ENCODE data around the gene HOMER2. TPM values are rescaled to one million over a fixed set of nuclear protein-coding genes. Genes with fewer than 3 reads are reported as not detected.

The HOMER2 gene
- total RNA-seq, 1 experiment from 2014 or later, result 40.4 TPM

DNA sequence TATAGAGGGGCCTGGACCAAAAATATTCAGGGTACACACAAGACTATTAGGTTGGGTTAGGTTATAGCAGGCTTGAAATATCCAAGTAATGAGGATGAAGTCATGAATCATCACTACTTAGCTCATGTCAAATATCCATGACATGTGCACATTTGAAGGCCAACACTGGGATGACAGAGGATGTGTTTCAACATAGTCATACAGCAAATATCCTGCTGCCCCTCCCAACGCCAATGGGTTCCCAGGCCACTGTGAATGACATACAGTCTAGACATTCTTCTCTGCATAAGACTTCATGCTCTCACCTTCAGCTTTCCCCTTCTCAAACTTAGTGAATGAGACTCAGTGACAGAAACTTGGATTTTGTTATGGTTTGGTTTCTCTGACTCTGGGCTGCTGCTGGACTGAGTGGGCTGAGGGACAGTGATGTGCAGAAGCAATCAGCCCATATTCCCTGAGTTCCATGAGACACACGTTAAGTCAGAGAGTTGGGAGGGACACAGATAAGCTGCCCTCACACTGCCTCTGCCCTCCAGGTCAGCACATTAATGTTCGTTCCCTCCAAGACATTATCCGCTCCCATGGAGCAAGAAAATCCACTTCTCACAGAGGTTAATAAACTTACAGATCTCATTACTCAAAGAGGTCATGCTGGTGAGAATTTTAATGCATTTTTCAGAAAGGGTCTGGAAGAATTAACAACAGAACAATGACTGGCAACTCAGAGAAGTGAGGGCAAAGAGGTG, 15.4 kb downstream of the HOMER2 start:
- DNase-seq (ENCODE audit: low spot score), result no peak
- in situ Hi-C loops (cut with HindIII; ENCODE audit: low sequenced_read_pairs), result no loop called here

DNA sequence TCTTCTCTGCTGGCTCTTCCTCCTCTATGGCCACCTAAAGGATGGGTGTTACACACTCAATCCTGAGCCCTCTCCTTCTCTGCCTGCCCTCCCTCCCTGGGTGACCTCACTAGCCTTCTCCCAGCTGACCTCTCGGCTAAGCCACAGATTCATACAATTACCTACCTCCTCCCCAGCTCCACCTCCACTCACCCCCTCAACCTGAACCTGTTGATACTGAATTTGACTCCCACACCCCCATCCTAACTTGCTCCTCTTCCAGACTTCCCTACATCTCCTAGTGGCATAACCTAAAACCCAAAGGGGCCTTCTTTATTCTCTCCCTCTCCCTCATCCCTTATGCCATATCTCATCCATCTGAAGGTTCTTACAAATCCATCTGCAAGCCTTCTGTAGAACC, 17.1 kb downstream of the HOMER2 start:
- in situ Hi-C loops (cut with HindIII; ENCODE audit: low sequenced_read_pairs), result no loop called here

GRCh38 chr15:82934100-82934880, 18.2 kb downstream of the HOMER2 start:
- in situ Hi-C loops (cut with HindIII; ENCODE audit: low sequenced_read_pairs), result no loop called here

More for the DNA sequence above, 17.1 kb downstream of the HOMER2 start:
- no peak for DNase-seq (ENCODE audit: low spot score)

GRCh38 chr15:82933576-82933975, 18.9 kb downstream of the HOMER2 start:
- DNase-seq (ENCODE audit: low spot score), result no peak
- in situ Hi-C loops (cut with HindIII; ENCODE audit: low sequenced_read_pairs), result no loop called here

More at GRCh38 chr15:82934100-82934880, 18.2 kb downstream of the HOMER2 start:
- no peak for DNase-seq (ENCODE audit: low spot score)

DNA sequence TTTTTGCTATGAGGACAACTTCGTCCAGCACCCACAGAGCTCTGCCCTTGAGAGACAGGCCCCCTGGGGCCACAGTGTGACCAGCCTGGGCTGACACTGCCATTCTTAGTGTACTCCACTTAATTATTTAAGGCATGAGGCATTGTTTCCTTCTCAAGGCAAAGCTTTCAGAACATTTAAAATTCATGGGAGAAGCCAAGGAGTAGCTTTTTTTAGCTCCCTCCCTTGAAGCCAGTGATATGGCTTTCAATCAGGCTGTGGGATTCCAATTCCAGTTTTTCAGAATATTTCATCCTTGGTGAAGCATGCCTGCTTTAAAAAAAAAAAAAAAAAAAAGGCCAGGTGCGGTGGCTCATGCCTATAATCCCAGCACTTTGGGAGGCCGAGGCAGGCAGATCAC, 21.3 kb downstream of the HOMER2 start:
- no peak for DNase-seq (ENCODE audit: low spot score)
- in situ Hi-C loops (cut with HindIII; ENCODE audit: low sequenced_read_pairs), result no loop called here

DNA sequence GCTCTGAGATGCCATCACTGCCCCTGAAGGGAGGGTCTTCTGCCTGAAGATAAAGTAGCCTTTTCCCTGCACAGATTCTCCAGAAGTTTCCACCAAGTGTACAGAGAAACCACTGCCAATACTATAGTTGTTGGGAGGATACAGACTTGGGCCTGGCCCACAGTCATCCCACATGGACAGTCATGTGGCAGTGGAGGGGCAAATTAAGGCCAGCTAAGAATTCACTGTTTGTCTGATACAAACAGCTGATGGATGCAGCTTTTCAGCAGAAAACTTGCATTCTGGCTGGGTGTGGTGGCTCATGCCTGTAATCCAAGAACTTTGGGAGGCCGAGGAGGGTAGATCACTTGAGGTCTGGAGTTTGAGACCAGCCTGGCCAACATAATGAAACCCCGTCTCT, 22.1 kb downstream of the HOMER2 start:
- no peak for DNase-seq (ENCODE audit: low spot score)
- in situ Hi-C loops (cut with HindIII; ENCODE audit: low sequenced_read_pairs), result no loop called here

DNA sequence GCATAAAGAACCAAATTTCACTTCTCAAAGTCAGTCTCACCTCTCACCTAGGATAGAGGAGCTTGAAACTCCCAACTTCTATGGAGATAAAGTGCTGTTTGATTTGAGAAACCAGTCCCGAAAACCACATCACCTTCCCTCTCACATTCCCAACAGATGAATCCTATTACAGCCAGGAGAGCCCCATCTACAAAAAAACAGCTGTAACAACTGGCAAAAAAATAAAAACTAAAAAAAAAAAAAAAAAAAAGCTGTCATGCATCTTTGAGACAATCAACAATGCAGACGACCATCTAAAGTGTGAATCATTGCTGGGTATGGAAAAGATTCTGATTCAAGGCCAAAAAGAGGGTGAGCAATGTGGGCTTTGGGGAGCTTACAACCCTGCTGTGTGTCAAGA, 23.8 kb downstream of the HOMER2 start:
- DNase-seq (ENCODE audit: low spot score), result no peak
- in situ Hi-C loops (cut with HindIII; ENCODE audit: low sequenced_read_pairs), result no loop called here

- in situ Hi-C loops (cut with HindIII; ENCODE audit: low sequenced_read_pairs), result no loop called here
- DNase-seq (ENCODE audit: low spot score), result no peak
These were observed 28.8 kb downstream of the HOMER2 start for GRCh38 chr15:82923744-82924143.

DNA sequence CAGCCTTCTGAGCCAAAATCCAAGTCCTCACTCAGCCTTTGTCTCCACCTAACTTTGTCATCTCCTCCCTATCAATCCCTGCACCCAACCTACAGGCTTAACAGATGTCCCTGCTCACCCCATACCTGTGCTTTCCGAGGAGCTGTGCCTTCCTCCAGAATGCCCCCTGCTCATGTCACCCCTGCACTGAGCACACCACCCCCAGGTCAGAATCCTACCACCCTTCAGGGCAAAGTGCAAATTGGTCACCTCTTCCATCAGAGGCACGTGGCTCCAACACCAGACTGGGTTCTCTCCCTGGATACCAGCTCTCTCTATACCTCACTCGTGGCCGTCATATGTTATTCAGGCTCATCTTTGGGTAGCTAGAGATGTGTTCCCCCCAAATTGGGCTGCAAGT, 29.8 kb downstream of the HOMER2 start:
- DNase-seq (ENCODE audit: low spot score), result no peak
- in situ Hi-C loops (cut with HindIII; ENCODE audit: low sequenced_read_pairs), result no loop called here

DNA sequence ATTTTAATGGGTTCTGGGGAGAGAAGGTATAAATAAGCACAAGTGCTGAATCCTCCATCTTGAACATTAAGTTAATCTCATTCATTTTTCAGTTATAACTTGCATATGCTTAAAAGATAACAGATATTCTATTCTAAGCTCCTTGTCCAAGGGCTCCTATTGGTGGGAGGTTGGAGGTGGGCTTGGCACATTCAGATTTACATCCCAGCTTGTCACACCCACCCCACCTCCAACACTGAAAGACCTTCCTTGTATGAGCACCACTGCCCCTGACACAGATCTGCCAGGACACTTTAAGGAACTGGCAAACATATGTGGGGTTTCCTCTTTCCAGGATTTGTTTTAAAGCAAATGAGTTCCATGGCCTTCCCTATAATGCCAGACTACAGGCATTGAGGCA, 30.6 kb downstream of the HOMER2 start:
- no peak for DNase-seq (ENCODE audit: low spot score)
- in situ Hi-C loops (cut with HindIII; ENCODE audit: low sequenced_read_pairs), result no loop called here

- in situ Hi-C loops (cut with HindIII; ENCODE audit: low sequenced_read_pairs), result no loop called here
- no peak for DNase-seq (ENCODE audit: low spot score)
These were observed 31.3 kb downstream of the HOMER2 start for GRCh38 chr15:82921242-82921641.

DNA sequence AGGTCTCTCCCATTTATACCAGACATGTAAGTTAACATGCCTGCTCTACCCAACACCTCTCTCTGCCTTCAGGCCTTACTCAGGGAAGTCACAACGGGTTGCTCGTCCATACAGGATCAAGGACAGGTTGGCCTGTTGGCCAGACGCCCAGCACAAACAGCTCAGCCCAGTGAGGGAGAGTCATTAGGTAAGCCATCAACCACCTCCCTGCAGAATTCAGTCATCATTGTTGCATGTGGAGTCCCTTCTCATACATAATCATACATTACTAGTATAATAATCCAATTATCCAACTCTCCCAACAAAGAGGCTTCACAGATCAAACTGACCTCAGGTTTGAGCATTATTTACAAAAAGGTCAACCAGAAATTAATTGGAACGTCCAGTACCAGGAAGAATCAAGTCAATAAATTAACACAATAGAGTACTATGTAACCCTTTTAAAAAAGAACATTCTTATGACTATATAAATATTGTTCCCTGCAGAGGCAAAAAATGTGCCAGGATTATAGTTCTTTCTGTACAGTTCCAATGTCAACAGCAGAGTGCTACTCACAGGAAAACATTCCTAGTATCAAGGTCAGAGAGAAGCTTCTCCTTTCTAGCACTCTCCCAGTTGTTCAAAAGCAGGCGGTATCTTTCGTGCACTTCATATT, 33.2 kb downstream of the HOMER2 start:
- in situ Hi-C loops (cut with HindIII; ENCODE audit: low sequenced_read_pairs), result no loop called here
- DNase-seq (ENCODE audit: low spot score), result peak; percentile 88

- no peak for DNase-seq (ENCODE audit: low spot score)
- in situ Hi-C loops (cut with HindIII; ENCODE audit: low sequenced_read_pairs), result no loop called here
These were observed 33.8 kb downstream of the HOMER2 start for GRCh38 chr15:82918607-82919230.

DNA sequence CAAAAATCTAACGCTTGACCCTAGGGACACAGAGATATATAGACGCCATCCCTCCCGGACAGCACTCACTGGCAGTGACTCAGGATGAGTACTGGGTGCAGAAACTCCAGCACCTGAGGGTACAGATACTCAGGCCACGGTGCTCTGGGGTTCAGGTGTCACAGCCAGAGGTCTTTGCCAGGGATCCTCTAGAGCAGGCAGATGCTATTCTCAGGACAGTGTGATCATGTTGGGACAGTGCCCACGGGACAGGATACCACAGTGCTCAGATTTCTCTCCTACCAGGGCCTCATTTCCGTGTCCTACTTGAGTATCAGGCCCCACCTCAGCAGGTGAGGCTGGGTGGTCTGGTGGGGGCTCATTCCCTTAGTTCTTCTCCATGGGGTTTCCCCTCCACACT, 34.4 kb downstream of the HOMER2 start:
- in situ Hi-C loops (cut with HindIII; ENCODE audit: low sequenced_read_pairs), result no loop called here
- no peak for DNase-seq (ENCODE audit: low spot score)

- in situ Hi-C loops (cut with HindIII; ENCODE audit: low sequenced_read_pairs), result no loop called here
These were observed 35.3 kb downstream of the HOMER2 start for GRCh38 chr15:82917249-82917648.

DNA sequence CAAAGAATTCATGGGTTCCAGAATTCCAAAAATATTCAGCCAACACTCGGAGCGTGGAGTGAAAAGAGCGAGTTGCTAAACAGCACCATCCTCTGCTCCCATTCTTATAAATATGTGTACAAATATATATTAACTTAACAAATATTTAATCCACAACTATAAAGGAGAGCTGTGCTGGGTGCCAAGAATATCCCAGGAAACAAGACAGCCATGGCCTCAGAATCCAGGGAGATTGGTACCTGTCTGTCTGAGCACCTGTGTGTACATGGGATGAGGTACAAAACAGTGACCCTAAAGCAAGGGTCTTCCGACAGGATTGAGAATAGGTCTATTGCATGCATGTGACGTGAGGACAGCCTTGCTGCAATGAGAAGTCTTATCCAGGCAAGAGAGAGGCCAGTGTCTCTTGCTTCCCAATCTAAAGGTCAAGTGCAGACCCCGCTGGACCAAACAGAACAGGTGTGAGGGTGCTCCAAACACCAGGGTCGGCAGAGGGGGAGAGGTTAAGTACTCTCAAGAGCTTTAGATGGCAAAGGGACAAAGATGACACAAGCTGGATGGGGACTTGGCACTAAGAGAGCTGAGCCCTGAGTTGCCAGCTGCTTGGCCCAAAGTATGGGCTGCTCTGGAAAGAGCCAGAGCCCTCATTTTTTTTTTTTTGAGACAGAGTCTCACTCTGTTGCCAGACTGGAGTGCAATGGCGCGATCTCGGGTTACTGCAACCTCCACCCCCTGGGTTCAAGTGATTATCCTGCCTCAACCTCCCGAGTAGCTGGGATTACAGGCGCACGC, 36.2 kb downstream of the HOMER2 start:
- in situ Hi-C loops (cut with HindIII; ENCODE audit: low sequenced_read_pairs), result no loop called here
- DNase-seq (ENCODE audit: low spot score), result no peak

More at GRCh38 chr15:82917249-82917648, 35.3 kb downstream of the HOMER2 start:
- no peak for DNase-seq (ENCODE audit: low spot score)

- in situ Hi-C loops (cut with HindIII; ENCODE audit: low sequenced_read_pairs), result no loop called here
- no peak for DNase-seq (ENCODE audit: low spot score)
These were observed 38.1 kb downstream of the HOMER2 start for GRCh38 chr15:82914396-82914795.

DNA sequence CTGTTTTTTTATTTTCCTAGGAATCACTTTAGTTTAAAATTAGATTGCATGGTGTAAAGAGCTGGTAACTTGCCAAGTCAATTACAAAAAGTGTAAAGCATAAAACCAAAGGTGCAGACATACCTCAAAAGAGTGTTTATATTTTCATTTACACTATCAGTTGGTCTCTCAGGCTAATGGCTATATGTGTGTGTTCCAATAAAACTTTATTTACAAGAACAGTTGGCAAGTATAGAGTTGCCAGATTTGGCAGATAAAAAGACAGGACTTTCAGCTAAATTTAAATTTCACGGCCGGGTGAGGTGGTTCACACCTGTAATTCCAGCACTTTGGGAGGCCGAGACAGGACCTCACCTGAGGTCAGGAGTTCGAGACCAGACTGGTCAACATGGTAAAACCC, 41.1 kb downstream of the HOMER2 start:
- in situ Hi-C loops (cut with HindIII; ENCODE audit: low sequenced_read_pairs), result no loop called here

GRCh38 chr15:82910721-82911120, 41.8 kb downstream of the HOMER2 start:
- no peak for DNase-seq (ENCODE audit: low spot score)
- in situ Hi-C loops (cut with HindIII; ENCODE audit: low sequenced_read_pairs), result no loop called here

More for the DNA sequence above, 41.1 kb downstream of the HOMER2 start:
- DNase-seq (ENCODE audit: low spot score), result no peak

All from G401 (cell line).